GM18502 (cell line): ENCODE data around the gene RARA.
"Not testable (repeated sequence)": the region's sequence is repeated elsewhere in the genome, so short reads cannot be mapped to it uniquely, and the experiment has no call there.

Source experiments
- ATAC-seq: cut with Tn5 transposase; IDR thresholded peaks from one replicate; pipeline ENCODE4 v1.9.1; 2021; ENCODE audit warnings: mild to moderate bottlenecking; ENCODE audit not compliant: unreplicated experiment, poor library complexity

Gene RARA

DNA sequence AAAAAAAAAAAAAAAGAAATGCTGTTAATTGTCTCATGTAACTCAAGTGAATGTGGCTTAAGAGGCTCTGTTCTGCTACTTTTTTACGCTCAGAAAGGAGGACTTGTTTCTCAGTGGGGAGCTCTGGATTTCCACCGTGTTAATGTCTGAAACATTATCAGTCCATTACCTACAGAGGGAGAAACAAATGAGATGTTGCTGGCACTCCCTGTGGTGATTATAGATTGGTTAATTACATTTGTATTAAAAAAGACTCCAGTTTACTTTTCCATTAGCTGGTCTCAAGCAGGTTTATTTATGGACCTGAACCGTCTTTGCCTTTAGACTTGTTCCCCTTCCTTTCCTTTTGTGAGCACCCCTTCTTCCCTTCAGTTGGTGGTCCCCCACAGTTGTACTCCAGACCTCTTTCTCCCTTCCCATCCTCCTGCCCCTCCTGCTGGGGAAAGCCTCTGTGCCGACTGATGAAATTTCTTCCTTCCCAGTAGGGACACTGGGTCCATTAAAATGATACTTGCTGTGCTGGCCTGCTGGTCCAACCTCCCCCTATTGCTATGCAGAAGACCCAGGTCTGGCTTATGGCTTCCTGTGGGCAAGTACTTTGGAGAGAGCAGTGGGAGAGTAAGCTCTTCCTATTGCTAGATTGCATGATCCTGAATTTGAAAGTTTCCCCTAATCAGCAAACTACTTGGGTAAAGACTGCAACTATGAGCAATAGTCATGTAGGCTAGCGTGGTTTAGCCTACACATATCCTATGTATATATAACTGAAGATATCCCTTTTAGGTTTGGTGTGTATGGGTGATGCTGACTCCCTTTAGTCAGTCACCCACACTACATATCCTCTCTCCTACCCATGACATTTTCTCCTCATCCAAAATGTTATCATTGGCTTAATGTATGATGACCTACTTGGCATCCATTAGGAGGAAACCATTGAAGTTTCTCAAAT, 13.2 kb upstream of the RARA start:
- ATAC-seq, result no peak

DNA sequence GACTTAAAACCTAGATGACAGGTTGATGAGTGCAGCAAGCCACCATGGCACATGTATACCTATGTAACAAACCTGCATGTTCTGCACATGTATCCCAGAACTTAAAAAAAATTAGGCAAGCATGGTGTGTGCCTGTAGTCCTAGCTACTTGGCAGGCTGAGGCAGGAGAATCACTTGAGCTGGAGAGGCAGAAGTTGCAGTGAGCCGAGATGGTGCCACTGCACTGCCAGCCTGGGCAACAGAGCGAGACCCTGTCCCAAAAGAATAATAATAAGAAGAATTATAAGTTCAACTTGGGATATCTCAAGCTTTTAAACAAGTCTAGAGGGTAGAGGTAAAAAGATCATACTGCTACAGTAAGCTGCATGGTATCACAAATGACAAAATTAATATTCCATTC, 11.5 kb upstream of the RARA start:
- no peak for ATAC-seq

DNA sequence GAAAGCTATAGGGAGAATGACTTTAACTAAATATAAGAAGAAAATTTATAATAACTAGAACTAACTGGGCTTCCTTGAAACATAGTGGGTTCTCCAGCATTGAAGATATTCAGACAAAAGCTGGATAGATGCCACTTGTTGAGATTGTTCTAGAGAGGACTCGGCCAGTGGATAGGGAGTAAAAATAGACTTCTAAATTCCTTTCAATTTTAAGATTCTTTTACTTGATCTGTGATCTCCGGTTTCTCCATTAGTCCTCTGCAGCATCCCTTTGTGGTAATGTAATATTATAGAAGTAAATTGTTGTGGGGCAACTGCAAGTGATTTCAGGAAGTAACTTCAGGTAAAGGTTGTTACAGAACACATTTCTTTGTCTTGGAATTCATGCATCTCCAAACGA, 10.3 kb upstream of the RARA start:
- ATAC-seq, result no peak

DNA sequence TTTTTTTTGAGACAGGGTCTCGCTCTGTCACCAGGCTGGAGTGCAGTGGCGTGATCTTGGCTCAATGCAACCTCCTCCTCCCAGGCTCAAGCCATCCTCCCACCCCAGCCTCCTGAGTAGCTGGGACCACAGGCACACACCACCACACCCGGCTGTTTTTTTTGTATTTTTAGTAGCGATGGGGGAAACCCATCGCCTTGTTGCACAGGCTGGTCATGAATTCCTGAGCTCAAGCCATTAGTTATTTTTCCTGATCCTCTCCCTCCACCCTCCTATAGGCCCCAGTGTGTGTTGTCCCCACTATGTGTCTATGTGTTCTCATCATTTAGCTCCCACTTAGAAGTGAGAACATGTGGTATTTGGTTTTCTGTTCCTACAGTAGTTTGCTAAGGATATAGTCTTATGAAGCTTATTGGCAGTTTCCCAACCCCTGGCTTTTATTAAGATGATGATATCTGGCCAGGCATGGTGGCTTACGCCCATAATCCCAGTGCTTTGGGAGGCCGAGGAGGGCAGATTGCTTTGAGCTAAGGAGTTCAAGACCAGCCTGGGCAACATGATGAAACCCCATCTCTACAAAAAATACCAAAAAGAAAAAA, 9.7 kb upstream of the RARA start:
- ATAC-seq, result not testable (repeated sequence)

DNA sequence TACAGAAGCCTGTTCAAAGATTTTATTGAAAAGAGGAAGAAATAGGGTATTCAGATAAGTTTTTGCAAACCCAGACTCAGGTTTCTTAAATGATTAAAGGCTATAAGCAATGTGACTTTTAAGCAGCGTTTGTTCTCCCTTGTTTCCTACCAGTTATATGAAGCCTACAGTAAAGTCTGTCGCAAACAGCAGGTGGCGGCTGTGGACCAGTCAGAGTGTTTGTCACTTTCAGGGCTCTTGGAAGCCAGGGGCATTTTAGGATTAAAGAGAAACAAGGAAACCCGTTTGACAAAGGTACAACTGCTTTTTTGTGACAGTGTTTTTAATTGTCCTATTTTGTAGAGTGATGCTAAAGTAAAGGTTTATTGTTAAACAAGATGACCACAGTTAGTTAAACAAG, 7.7 kb upstream of the RARA start:
- ATAC-seq, result no peak

DNA sequence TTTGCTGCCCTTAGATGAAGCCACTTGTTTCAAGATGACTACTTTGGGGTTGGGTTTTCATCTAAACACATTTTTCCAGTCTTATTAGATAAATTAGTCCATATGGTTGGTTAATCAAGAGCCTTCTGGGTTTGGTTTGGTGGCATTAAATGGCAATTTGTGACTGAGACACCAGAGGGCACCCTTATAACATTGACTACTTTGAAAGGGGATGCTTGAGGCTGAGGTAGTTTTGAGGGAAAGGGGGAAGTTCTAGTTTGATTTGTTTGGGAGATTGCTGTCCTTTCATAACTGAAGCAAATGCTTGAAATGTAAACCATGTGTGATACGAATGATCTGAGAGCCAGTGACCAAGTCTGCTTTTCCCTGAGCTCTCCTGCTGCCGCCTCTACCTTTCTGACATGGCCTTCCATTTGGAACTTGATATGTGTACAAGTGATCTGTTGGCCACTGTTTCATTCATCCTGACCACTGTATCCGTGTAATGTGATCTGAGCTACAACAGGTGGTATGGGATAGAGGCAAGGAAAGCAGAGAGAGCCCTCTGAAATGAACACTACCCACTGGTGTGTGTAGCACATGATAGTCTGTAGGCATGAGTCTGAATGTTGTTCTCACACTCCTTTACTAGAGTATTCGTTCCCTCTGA, 5.8 kb upstream of the RARA start:
- ATAC-seq, result no peak

DNA sequence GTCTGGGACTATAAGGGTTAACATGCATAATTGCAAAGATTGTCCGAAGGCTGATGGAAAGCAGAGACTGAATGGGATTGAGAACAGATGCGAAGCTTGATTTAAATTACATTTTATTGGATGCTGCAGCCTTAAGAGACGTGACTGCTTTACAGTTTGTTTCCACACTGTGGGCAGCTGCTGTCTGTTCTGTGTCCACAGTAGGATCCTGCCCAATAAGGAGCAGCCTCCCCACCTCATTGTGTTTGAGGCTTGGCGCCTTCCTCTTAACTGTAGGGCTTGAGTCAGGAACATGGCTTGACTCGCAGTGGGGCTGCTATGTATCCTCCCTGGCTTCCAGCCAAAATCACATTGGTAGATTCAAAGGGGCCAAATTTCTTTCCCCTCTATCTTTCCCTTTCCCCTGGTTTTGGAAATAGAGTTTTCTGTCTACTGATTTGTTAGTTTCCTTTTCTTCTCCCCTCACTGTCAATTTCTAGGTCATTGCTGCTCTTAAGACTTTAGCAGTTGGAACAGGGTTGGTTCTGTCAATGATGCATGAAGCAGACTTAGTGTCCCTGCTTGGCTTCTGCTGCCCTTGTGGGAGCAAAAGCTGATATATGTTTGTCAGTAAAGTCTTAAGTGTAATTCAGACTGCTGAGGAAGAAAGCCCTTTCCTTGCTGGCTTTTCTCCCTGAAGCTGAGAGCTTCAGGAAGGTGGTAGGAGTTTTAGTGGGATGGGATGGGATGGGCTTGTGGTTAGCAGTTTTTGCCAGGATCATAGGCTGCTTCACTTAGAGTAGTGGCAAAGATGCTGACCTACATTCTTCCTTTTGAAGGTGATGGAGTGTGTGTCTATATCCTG, 5.0 kb upstream of the RARA start:
- ATAC-seq, result no peak

DNA sequence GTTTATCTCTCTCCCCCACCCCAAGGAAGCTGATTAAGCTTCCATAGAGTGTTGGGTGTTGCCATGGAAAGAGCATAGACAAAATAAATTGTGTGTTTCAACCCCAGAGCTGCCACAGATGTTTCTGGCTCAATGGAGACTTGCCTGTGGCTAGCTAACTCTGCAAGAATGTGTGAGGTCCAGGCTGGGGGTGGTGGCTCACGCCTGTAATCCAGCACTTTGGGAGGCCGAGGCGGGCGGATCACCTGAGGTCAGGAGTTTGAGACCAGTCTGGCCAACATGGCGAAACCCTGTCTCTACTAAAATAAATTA, 4.5 kb upstream of the RARA start:
- ATAC-seq, result not testable (repeated sequence)

DNA sequence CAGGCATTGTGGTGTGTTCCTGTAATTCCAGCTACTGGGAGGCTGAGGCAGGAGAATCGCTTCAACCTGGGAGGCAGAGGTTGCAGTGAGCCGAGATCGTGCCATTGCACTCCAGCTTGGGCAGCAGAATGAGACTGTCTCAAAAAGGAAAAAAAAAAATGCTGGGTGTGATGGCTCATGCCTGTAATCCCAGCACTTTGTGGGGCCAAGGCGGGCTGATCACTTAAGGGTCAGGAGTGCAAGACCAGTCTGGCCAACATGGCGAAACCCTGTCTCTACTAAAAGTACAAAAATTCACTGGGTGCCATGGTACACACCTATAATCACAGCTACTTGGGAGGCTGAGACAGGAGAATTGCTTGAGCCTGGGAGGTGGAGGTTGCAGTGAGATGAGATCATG, 4.1 kb upstream of the RARA start:
- ATAC-seq, result not testable (repeated sequence)

DNA sequence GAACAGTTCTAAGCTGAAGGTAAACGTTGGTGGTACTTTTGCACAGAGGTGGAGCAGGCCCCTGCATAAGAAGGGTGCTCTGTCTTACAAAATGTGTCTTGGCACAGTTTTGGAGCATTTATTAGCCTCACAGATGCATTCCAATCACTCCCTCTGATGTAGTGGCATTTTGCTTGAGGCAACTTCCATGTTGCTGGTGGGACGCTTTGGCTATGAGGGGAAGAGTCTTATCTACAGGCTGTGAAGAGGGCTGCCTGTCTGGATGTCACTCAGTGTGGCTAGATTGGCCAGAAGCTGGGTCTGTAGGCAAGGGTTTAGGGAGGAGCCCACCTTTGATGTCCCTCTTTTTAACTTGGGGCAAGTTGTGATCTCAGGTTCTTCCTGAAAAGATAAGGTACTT, 2.6 kb upstream of the RARA start:
- ATAC-seq, result no peak

DNA sequence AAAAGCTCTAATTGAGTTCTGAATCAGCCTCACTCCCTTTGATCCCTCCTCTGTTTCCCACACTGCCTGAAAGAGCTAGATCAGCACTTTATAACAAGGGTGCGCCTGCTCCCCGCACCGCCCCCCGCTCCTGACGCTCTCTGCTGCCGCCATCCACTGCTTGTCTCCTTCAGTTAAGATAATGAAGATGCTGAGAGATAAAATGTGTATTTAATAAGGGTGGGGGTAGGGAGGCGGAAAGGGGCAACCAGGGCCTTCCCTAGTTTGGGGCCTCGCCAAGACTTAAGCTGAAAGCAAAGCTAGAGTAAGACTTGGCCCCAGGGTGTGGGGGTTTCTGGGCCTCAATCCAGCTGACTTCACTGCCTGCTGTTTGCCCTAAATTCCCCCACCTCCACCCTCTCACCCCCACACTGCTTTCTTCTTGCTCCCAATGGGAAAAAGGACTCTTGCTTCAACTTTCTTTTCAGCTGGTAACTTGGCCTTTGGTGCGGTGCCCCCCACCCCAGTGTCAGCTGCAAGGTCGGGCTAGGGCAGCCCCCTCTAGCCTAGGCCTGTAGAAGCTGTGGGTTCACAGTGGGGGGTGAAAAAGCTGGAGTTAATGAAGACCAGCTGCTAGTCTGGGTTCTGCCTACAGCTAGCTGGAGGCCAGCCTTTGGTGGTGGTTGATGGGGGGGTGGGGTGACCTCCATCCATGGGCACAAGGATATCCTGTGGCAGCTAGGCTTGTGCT, 1.8 kb upstream of the RARA start:
- no peak for ATAC-seq

DNA sequence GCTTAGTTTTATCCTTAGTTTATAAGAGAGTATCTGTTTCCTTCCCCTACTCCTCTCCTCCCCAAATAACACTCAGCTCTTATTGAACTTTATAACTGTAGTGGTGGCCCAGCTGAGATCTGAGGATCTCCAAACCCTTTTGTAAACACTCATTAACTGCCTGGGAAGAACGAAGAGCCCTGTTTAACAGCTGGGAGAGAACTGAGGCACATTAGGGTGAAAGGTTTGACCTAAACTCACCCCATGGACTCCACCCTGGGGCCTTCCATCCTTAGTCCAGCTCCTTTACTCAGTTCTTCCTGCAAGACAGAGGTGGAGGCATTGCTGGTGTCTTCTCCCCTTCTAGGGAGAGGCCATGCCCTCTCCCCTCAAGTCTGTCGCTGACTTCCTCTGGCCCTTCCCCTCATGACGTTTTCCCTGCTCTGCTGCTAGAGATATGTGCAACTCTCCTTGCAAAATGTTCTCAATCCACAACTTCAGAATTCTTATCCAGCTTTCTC, 1.2 kb upstream of the RARA start:
- no peak for ATAC-seq

DNA sequence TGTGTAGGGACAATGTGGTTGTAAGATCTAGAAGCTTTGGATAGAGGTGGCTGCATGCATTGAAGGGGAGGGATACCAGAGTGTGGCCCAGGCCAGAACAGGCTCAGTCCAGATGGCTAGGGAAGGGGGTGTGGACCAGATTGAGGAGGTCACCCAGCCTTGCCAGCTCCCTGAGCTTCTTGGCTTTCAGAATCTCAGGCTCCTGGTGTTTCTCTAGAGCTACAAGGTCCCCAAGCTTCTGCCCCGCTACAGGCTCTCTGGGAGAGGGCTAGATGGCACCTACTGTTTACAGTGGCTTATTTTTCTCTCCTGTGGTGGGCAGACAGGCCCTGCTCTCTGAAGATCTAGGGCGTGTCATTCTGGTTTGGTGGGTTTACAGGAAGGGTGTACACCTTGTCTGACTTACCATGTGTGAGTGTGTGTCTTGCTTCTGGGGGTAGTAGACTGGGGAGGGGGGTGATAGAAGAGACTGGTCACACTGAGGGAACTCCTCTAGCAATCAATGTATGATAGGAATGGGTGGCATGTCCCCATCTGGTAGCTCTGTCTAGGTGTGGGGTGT, 1.1 kb downstream of the RARA start:
- no peak for ATAC-seq

DNA sequence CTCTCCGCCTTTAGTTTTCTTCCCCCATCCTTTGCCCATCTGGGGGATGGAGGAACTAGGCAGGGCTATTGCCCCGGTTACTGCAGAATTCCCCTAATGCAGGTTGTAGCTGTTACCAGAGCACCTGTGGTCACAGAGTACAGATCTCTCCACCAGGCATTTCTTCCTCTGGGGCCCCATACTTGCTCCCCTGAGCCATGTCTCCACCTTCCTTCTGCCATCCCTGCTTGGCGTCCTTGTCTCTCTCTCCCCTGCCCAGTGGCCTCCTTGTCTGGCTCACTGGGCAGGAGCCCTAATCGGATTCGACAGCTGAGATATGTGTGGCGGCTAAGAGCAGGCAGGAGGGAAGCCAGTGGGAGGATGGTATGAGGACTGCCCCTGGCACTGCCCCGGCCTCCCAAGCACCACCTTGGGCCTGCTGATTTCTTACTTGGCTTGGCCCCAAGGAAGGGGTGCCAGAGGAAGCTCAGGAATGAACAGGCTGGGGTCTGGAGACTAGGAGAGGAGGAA, 2.0 kb downstream of the RARA start:
- ATAC-seq, result no peak

DNA sequence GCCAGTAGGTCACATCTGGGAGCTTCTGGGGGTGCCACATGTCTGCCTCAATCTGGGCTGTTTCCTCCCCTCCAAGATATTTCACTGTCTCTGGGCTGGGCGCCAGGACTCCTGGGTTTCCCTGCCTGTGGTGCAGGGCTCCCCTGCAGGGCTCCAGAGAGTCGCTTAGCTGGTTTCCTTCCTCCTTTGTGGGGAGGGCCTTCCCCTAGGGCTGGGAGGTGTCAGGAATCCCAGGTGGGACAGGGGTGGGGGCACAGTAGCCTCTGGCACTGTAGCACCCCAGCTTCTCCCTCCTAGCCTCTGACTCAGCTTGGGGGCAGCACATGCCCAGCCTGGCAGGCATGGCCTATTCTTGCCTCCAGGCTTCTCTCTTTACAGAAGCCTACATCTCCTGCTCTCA, 2.6 kb downstream of the RARA start:
- ATAC-seq, result no peak

DNA sequence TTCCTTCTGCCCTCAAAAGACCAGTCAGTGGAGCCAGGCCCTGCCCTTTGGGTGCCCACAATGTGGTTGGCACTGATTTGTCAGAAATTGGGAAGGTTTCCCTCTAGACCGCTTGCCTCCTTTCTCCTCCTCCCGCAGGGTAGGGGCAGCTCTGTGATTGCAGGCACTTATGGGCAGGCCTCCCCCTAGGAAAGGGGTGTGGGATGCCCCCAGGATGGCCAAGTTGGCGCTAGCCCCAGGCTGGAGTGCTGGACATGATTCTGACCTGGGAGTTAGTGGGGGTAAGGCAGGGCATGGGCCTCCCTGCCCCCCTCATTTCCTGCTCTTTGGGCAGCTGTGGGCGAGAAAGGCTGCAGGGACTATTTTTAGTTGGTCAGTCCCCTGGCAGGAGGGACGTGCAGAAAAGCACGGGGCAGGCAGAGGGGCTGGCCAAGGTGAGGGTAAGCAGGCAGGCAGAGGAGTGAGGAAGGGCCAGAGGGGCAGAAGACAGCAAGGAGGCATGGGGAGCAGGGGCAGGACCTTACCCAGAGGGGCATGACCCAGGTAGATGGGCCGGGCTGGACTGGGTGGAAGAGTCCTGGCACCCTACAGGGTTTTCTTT, 3.3 kb downstream of the RARA start:
- ATAC-seq, result no peak

DNA sequence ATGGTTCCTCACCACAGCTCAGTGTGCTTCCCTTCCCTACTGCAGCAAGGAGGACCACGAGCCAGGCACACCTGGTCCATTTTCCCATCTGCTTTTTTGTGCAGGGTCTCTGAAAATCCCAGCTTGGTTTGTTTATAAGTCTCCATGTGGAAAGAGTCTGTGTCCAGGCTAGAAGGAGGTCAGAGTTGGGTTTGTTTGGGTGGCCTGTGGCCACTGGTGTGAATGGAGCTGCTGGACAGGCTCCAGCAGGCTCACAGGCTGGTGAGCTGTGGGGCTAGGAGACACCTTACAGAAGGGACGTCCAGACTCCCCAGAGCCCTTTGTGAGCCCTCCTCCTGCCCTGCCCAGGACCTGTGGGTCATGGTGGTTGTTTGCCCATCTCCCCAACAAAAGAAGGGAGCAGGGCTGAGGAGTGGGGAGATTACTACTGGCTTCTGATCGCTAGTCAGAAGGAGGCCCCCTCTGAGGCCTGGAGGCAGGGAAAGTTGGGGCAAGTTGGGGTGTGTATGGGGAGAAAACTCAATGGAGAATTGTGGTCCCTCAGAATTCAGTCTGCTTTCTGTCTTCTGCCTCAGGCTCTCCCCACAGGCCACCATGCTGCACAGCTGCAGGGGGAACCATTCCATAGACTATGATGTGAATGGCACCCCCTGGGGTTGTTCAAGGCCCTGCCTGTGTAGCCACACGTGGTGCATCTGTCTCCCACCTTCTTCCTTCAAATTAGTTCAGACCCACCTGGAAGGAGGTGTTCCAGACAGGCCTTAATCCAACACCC, 4.1 kb downstream of the RARA start:
- no peak for ATAC-seq
